DMS153 treated with DMSO at 0.1 percent for 48 hours (cell line): ENCODE results near the gene FANCC.
A peak's percentile ranks its signal among the peaks of the same experiment; 100 is the strongest.
"Not testable (repeated sequence)": the region's sequence is repeated elsewhere in the genome, so short reads cannot be mapped to it uniquely, and the experiment has no call there.

Experiments used
- DNase-seq: peaks from one replicate; lab custom pipeline; 2025; ENCODE audit not compliant: unreplicated experiment; lab: John Stamatoyannopoulos, UW

FANCC gene

GRCh38 chr9:95284162-95285080, 33.1 kb downstream of the FANCC start:
- no peak for DNase-seq

- no peak for DNase-seq
Observed at GRCh38 chr9:95283673-95284072, 33.8 kb downstream of the FANCC start.

GRCh38 chr9:95282332-95282731, 35.2 kb downstream of the FANCC start:
- no peak for DNase-seq

GRCh38 chr9:95280745-95281144, 36.8 kb downstream of the FANCC start:
- no peak for DNase-seq

- DNase-seq: no peak
Observed at GRCh38 chr9:95277509-95277908, 40.0 kb downstream of the FANCC start.

GRCh38 chr9:95276395-95276954, 41.0 kb downstream of the FANCC start:
- DNase-seq: no peak

- DNase-seq: not testable (repeated sequence)
Observed at GRCh38 chr9:95274160-95274559, 43.3 kb downstream of the FANCC start.

- no peak for DNase-seq
Observed at GRCh38 chr9:95273369-95274022, 44.0 kb downstream of the FANCC start.

- no peak for DNase-seq
Observed at GRCh38 chr9:95272830-95273229, 44.7 kb downstream of the FANCC start.

GRCh38 chr9:95270790-95271189, 46.7 kb downstream of the FANCC start:
- DNase-seq: no peak

GRCh38 chr9:95269803-95270773, 47.4 kb downstream of the FANCC start:
- not testable (repeated sequence) for DNase-seq

- DNase-seq: peak; percentile 29
Observed at GRCh38 chr9:95268681-95269080, 48.8 kb downstream of the FANCC start.

- DNase-seq: no peak
Observed at GRCh38 chr9:95266649-95267048, 50.9 kb downstream of the FANCC start.

- no peak for DNase-seq
Observed at GRCh38 chr9:95265960-95266359, 51.5 kb downstream of the FANCC start.

GRCh38 chr9:95264954-95265615, 52.4 kb downstream of the FANCC start:
- no peak for DNase-seq

GRCh38 chr9:95261890-95262289, 55.6 kb downstream of the FANCC start:
- no peak for DNase-seq

GRCh38 chr9:95250462-95251221, 66.9 kb downstream of the FANCC start:
- DNase-seq: no peak

- peak; percentile 46 for DNase-seq
Observed at GRCh38 chr9:95249986-95250385, 67.5 kb downstream of the FANCC start.

GRCh38 chr9:95246547-95246946, 71.0 kb downstream of the FANCC start:
- DNase-seq: no peak

GRCh38 chr9:95242613-95243012, 74.9 kb downstream of the FANCC start:
- DNase-seq: no peak
